LNCaP clone FGC (cell line): Measurements from ENCODE around the gene HOXD3.

Experiments
- DNase-seq: peaks from one replicate; pipeline ENCODE4 v3.0.0-alpha.2; 2011; ENCODE audit warnings: low read depth
- H3K4me3 ChIP-seq: 2 replicates; pipeline ENCODE4 v1.5.1; 2011; ENCODE audit warnings: mild to moderate bottlenecking, low read depth, low read length, control low read depth
- CTCF ChIP-seq: IDR thresholded peaks from 2 replicates; pipeline ENCODE4 v1.5.1; 2012; ENCODE audit warnings: mild to moderate bottlenecking; ENCODE audit not compliant: control insufficient read depth, insufficient read depth; ENCODE audit errors: extremely low read depth

Gene HOXD3

GRCh38 chr2:176122052-176122682, 34.9 kb upstream of the HOXD3 start:
- no peak for DNase-seq
- no peak overlapping the region for H3K4me3 ChIP-seq
- no peak for TF ChIP-seq CTCF

- no peak within 1 kb of the TSS for H3K4me3 ChIP-seq
- no peak for TF ChIP-seq CTCF
- DNase-seq = no peak
Measured at GRCh38 chr2:176122683-176123410, 34.3 kb upstream of the HOXD3 start, which contains the start of gene HOXD9. Gene HOXD9, plus strand, starts transcription at chr2:176122719. Its CDS starts 50 bp downstream, at chr2:176122769.

GRCh38 chr2:176123411-176124109, 33.5 kb upstream of the HOXD3 start:
- H3K4me3 ChIP-seq = no peak overlapping the region
- no peak for TF ChIP-seq CTCF
- DNase-seq = no peak

DNA sequence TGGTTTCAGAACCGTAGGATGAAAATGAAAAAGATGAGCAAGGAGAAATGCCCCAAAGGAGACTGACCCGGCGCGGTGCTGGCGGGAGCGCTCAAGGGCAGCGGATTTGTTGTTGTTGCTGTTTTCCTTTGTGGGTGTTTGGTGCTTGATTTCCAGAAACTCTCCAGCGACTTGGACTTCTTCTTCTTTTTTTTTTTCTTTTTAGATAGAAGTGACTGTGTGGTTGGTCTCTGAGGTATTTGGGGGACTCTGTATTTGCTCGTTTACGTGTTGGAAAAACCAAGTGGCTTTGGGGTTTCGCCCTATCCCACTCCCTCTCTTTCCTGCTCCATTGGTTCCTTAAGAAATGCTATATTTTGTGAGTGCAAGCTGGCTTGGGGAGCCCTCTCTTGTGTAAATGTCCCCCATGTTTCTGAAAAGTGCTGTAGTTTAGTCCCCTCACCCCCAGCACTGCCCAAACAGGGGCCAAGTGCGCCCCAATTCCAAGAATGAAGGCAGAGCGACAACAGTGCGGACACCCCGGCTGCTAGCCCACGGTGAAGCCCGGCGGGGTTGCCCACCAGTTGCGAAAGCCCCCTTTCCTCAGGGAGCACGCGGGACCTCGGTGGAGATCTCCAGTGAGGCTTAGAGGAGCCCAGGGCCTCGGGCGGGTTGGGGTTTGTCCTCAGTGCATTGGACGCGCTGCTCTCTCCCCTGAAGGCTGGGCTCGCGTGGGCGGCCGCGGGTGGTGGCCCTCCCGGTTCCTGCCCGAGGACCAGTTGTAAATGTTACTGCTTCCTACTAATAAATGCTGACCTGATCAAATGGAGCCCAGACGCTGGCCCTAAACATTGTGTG, 32.8 kb upstream of the HOXD3 start:
- TF ChIP-seq CTCF = no peak
- no peak for DNase-seq
- no peak overlapping the region for H3K4me3 ChIP-seq

DNA sequence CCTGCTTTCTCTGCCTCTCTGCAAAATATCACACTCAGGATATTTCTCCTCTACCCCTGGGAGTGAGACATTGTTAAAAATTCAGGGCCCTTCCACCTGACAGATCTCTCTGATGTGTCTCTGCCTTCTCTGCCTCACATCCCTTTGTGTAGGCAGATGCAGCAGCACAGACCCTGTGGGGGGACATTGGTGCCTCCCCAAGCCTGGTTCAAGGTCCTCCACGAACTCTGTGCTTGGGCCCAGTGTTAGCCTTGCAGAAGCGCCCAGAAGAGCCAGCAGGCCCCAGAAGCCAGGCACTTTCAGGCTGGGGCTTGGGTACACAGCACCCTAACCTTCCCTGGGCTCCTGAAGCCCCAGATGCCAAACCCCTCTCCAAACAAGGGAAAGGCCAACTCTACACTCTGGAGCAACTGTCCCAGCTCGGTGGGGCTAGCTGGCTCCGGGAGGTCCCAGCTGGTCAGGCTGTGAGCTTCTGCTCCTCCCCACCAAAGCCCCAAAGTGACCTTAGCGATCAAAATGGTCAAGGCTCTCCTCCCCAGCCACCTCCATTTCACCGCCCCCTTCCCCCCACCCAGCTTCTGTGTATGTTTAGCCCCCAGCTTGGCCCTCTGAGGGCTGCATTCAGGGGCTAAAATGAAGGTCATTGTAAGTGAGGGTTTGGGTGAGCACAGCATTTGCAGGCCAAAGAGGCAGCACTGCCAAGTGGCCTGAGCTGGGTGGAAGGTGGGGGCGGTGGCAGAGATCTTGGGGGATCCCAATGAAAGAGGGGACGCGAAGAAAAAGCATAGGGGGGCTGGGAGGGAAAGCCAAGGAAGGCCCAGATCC, 31.9 kb upstream of the HOXD3 start:
- TF ChIP-seq CTCF = no peak
- H3K4me3 ChIP-seq = no peak overlapping the region
- no peak for DNase-seq

- no peak for TF ChIP-seq CTCF
- no peak for DNase-seq
- no peak overlapping the region for H3K4me3 ChIP-seq
Measured at GRCh38 chr2:176125772-176126054, 31.4 kb upstream of the HOXD3 start.
